NCI-H2227 treated with DMSO at 0.1 percent for 48 hours (cell line): ENCODE results near the gene CPXM2.

Source experiments
- DNase-seq: peaks from one replicate; lab custom pipeline; 2025; lab: John Stamatoyannopoulos, UW

Gene CPXM2

GRCh38 chr10:123847686-123848432 is 43.7 kb downstream of the CPXM2 start:
- no peak for DNase-seq

DNA sequence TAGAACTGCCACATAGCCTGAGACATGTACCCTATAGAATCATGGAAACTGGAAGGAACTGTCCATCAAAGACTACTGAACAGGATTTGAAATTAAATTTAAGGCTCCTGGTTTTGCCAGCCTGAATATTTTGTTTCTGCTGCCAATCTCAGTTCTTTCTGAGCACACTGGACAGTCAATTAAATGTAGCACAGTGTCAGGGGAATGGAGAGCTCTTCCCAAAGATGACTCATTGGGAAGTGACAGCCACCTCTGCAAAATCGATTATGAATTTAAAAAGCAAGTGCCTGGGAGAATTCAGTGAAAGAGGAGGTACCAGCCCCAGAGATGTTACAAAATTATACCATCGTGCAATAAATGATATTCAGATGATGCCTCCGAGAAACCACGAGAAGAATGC is 47.8 kb downstream of the CPXM2 start:
- DNase-seq = no peak

GRCh38 chr10:123842692-123843385 is 48.8 kb downstream of the CPXM2 start:
- no peak for DNase-seq

- no peak for DNase-seq
Measured at GRCh38 chr10:123841560-123841959, 50.0 kb downstream of the CPXM2 start.

GRCh38 chr10:123841115-123841514 is 50.5 kb downstream of the CPXM2 start:
- no peak for DNase-seq

GRCh38 chr10:123840714-123841113 is 50.9 kb downstream of the CPXM2 start:
- no peak for DNase-seq

DNA sequence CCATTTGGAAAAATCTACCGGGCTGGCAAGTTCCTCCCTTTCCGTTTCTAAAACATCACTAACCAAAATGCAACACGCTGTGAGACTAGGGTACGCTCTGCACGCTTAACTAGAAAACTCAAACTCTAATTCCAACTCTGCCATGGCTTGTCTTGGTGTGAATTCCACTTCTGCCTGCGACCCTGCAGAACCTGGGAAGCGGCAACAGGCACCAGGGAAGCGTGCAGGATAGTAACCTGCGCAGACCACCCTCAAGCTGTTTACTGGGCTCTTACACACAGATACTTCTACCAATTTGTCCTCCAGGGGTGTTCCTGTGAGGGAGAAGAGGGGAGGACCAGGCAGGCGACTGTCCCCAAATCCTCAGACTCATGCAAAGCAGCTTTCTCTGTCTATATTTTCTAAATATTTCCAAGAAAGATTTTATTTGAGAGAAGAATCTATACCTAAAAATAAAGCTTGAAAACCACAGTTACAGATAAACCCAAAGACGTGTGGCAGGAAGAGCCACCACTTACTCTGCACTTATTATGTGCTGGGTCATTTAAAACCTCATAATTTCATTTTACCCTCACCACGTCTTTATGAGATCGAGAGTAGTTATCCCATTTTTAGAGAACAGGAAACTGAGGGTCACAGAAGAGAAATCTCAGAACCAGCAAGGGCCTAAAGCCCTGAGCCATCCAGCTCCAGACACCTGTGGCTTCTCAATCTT is 52.9 kb downstream of the CPXM2 start:
- no peak for DNase-seq

GRCh38 chr10:123837756-123838155 is 53.9 kb downstream of the CPXM2 start:
- no peak for DNase-seq

DNA sequence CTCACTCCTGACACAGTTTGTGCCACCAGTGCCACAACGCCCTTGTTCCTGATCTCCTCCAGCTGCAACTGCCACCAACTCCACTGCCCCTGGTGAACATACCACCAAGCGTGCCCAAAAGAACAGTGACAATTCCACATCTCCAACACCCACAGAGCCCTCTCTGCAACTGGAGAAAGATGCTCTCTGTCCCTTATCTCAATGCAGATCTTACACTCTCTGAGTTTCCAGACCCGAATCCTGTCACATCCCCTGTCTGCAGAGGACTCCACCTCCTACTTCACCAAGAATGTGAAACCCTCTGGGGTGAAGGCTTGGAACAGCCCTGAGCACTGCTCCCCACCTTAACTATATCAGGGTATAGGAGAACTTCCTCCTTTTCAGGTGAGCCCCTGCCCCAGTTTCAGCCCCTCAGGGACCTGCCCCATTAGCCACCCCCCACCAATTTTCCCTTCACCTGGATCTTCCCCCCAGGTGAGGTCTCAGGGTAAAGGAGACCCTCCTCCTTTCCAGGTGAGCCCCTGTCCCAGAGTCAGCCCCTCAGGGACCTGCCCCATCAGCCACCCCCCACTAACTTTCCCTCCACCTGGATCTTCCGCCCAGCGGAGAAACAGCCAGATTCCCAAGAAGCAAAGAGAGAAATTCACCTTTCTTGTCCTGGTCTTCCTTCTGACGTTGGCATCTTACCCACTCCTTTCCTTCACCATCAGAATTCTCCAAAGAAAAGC is 55.0 kb downstream of the CPXM2 start:
- DNase-seq = no peak

- no peak for DNase-seq
Measured at GRCh38 chr10:123835575-123835974, 56.0 kb downstream of the CPXM2 start.

DNA sequence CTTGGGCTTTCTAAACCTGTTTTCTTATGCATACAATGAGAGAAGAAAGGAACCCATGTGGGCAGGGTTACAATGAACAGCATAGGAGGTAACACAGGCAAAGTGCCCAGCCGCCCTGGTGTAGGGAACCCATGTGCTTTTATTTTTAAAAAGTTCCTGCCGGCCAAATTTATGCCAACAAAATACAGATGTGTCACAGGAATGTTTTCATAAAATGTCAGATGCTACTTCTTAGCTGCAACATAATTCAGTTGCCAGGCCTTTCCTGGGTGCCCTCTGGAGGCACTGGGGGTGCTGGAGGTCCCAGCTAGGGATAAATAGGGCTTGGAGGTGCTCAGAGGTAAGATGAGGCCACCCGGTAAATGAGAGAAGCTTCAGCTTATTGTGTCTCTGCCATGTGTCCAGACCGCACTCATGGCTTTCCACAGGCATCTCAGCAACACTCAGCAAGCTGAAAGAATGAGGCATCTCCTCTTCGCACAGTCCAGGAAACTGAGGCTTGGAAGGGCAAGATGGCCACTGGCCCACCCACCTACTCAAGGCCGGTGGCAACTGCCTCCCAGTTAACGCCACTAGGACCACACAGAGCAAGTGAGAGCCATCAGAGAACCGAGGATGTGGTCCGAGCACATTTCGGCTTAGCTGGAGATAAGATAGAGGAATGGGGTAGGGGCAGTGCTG is 58.3 kb downstream of the CPXM2 start:
- no peak for DNase-seq

- DNase-seq = no peak
Measured at GRCh38 chr10:123831259-123831658, 60.3 kb downstream of the CPXM2 start.

GRCh38 chr10:123821136-123821535 is 70.5 kb downstream of the CPXM2 start:
- DNase-seq = no peak

GRCh38 chr10:123809632-123810031 is 82.0 kb downstream of the CPXM2 start:
- DNase-seq = no peak

GRCh38 chr10:123808906-123809305 is 82.7 kb downstream of the CPXM2 start:
- DNase-seq = no peak

DNA sequence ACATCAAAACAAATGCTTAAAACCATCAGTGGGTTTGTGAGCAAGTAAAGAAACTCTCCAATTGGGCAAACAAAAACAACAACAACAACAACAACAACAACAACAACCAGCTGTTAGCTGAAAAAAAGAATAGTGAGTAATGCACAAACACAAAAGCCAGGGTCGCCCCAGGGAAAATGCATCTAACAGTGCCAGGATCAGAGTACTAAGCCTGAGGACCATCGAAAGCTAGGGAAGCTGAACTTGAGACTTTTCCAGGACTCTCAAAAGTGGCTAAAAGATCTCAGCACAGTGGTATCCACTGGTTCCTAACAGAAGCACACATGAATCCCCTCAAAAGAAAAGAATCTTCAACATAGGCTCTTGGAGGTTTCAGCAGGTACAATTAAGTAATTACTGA is 83.3 kb downstream of the CPXM2 start:
- DNase-seq = no peak

DNA sequence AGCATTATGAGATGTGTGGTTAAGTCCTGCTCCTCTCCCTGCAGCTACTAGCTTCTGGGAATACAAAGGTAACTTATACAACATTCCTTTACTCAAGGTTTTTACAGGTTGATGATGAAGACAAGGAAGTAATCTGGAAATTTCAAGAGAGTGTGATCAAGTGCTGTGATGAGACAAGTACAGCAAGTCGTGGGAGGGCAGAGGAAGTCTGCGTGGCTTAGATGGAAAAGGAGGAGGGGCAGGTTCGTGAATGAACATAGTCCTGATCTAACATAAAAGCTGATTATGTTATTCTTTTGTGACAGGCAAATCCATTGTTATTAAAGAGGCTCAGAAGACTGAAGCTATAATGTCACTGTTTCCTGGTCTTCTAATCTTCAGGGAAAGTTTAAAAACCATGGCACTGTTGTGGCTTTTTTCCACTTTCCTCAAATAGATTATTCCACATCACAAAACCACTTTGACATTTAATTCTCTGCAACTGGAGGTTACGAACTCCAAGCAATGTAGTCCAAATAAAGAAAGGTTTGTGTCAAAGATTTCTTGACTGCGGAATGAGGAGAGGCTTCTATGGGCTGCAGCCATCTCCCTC is 84.1 kb downstream of the CPXM2 start:
- DNase-seq = no peak

DNA sequence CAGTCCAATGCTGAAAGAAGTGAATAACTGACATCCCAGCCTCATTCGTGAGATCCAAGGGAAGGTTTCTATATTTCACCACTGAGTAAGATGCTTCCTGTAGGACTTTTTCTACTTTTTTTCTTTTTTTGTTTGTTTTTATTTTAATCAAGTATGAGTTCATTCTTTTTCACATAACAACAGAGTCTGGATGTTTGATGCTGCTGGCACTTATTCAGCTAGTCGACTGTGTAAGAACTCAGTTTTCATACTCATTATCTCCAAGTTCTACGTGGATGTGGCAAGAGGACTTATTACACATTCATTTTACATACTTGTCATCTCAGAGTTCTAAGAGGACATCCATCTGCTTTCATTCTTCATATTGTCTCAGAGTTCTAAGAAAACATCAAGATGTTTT is 86.9 kb downstream of the CPXM2 start:
- no peak for DNase-seq

- DNase-seq = no peak
Measured at GRCh38 chr10:123800821-123801220, 90.8 kb downstream of the CPXM2 start.

DNA sequence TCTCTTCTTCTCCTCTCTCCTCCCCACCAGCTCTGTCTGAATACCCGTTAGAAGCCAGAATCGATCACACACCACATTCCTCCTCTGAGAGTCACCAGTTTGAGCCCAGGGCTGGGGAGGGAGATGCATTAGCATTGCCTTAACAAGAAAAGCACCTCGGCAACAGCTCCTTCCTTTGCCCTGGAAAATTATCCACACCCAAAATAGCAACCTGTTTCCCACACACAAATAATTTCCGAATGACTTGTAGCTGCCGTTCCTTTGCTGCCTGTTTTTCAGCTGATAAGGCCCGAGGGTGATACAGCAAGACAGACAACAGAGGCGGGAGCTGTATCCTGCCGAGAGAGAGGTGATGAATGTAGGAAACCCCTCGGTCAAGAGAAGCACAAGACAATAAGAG is 91.3 kb downstream of the CPXM2 start:
- no peak for DNase-seq

GRCh38 chr10:123798856-123799255 is 92.8 kb downstream of the CPXM2 start:
- DNase-seq = no peak
